ENCODE data around the gene ETS2. TPM values are rescaled to one million over a fixed set of nuclear protein-coding genes. Genes with fewer than 3 reads are reported as not detected.
A peak's percentile ranks its signal among the peaks of the same experiment; 100 is the strongest.

Gene ETS2
- total and polyA plus RNA-seq, 4 donors = 25.8 to 35.6 (median 31.9) TPM

GRCh38 chr21:38766987-38767722 is 38.6 kb upstream of the ETS2 start:
- Histone ChIP-seq H3K4me1 (ENCODE audit: control insufficient read depth, insufficient read depth, low read length) (no peaks in the 10 kb centered on the region), H3K27me3 (ENCODE audit: control insufficient read depth, insufficient read depth, low read length) (no peaks in the 10 kb centered on the region), H3K9me3 (ENCODE audit: control insufficient read depth, insufficient read depth, low read length) (no peaks in the 10 kb centered on the region), H3K4me3 (ENCODE audit: low read depth, low read length) (no peak overlapping the region), H3K36me3 (ENCODE audit: control insufficient read depth, insufficient read depth, low read length) (no peaks in the 10 kb centered on the region), H3K27ac (ENCODE audit: low read depth, low read length) (no peak overlapping the region)
- DNase-seq (ENCODE audit: low read depth in 4 of 6, low spot score in 6 of 6) = no peak
- 92% methylated on average over 10 of the region's 13 CpGs for WGBS (ENCODE audit: insufficient coverage)

GRCh38 chr21:38768471-38769063 is 37.2 kb upstream of the ETS2 start:
- Histone ChIP-seq H3K4me3 (ENCODE audit: low read depth, low read length) (no peak overlapping the region), H3K36me3 (ENCODE audit: control insufficient read depth, insufficient read depth, low read length) (no peaks in the 10 kb centered on the region), H3K27me3 (ENCODE audit: control insufficient read depth, insufficient read depth, low read length) (no peaks in the 10 kb centered on the region), H3K4me1 (ENCODE audit: control insufficient read depth, insufficient read depth, low read length) (no peaks in the 10 kb centered on the region), H3K9me3 (ENCODE audit: control insufficient read depth, insufficient read depth, low read length) (no peaks in the 10 kb centered on the region), H3K27ac (ENCODE audit: low read depth, low read length) (no peak overlapping the region)
- DNase-seq (ENCODE audit: low read depth in 4 of 6, low spot score in 6 of 6) = no peak
- WGBS (ENCODE audit: insufficient coverage) = 89% methylated on average over 7 of the region's 13 CpGs

DNA sequence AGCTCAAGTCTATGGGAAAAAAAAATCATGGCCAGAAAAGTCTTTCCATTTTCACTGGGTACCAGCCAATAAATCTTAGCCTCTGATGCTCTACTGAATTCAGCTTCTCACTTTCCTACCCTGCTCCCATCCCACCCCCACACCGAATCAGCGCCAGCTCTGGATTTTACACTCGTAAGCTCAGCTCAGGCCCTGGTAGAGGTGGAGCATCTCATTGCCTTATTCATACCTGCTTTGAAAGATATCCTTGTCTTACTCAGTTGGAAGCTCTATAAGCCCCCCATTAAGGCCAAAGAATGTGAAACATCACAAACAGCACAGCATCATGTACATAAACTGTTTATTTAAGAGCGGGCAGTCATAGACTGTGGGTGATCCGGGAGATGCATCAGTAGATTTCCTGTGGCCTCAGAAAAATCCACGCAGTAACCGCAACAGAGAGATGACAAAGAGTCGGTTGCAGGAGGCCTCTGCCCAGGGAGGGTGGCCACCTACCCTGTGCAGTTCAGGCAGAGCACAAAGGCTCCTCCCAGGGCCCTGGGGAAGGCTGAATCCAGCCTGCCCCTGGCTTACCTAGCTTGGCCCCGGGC is 36.4 kb upstream of the ETS2 start:
- Histone ChIP-seq H3K27ac (ENCODE audit: low read depth, low read length) (no peak overlapping the region), H3K36me3 (ENCODE audit: control insufficient read depth, insufficient read depth, low read length) (no peaks in the 10 kb centered on the region), H3K9me3 (ENCODE audit: control insufficient read depth, insufficient read depth, low read length) (no peaks in the 10 kb centered on the region), H3K4me3 (ENCODE audit: low read depth, low read length) (no peak overlapping the region), H3K27me3 (ENCODE audit: control insufficient read depth, insufficient read depth, low read length) (no peaks in the 10 kb centered on the region), H3K4me1 (ENCODE audit: control insufficient read depth, insufficient read depth, low read length) (no peaks in the 10 kb centered on the region)
- peak in 1 of 6 donors; percentile 15 for DNase-seq (ENCODE audit: low read depth in 4 of 6, low spot score in 6 of 6)
- 65% methylated on average over 6 of the region's 9 CpGs for WGBS (ENCODE audit: insufficient coverage)

- Histone ChIP-seq H3K36me3 (ENCODE audit: control insufficient read depth, insufficient read depth, low read length) (no peaks in the 10 kb centered on the region), H3K9me3 (ENCODE audit: control insufficient read depth, insufficient read depth, low read length) (no peaks in the 10 kb centered on the region), H3K27ac (ENCODE audit: low read depth, low read length) (no peak overlapping the region), H3K4me1 (ENCODE audit: control insufficient read depth, insufficient read depth, low read length) (no peaks in the 10 kb centered on the region), H3K27me3 (ENCODE audit: control insufficient read depth, insufficient read depth, low read length) (no peaks in the 10 kb centered on the region), H3K4me3 (ENCODE audit: low read depth, low read length) (no peak overlapping the region)
- DNase-seq (ENCODE audit: low read depth in 4 of 6, low spot score in 6 of 6) = no peak
- 86% methylated on average over 2 of the region's 4 CpGs for WGBS (ENCODE audit: insufficient coverage)
These were observed 35.1 kb upstream of the ETS2 start for GRCh38 chr21:38770660-38771059.

GRCh38 chr21:38771536-38771935 is 34.2 kb upstream of the ETS2 start:
- H3K4me1 ChIP-seq (ENCODE audit: control insufficient read depth, insufficient read depth, low read length) = no peaks in the 10 kb centered on the region
- no peak for DNase-seq (ENCODE audit: low read depth in 4 of 6, low spot score in 6 of 6)
- H3K9me3 ChIP-seq (ENCODE audit: control insufficient read depth, insufficient read depth, low read length) = no peaks in the 10 kb centered on the region
- no peaks in the 10 kb centered on the region for H3K27me3 ChIP-seq (ENCODE audit: control insufficient read depth, insufficient read depth, low read length)
- no peaks in the 10 kb centered on the region for H3K36me3 ChIP-seq (ENCODE audit: control insufficient read depth, insufficient read depth, low read length)
- no peak overlapping the region for H3K27ac ChIP-seq (ENCODE audit: low read depth, low read length)
- H3K4me3 ChIP-seq (ENCODE audit: low read depth, low read length) = no peak overlapping the region

DNA sequence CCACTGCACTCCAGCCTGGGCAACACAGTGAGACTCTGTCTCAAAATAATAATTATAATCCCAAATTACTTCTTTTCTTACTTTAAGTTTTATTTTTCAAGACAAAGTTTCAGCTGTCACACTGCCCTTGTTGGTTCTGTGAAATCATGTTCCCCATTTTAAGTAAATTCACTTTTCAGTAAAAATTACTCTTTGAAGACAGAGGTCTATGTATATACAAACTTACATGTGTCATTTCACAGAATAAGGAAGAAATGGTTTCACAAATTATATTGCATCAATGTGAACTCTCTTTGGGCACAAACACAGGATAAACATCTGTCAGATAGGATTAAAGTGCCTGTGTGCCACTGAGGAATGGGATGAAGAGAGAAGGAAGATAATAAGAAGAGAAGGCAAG is 33.1 kb upstream of the ETS2 start:
- no peaks in the 10 kb centered on the region for H3K36me3 ChIP-seq (ENCODE audit: control insufficient read depth, insufficient read depth, low read length)
- H3K9me3 ChIP-seq (ENCODE audit: control insufficient read depth, insufficient read depth, low read length) = no peaks in the 10 kb centered on the region
- H3K4me3 ChIP-seq (ENCODE audit: low read depth, low read length) = no peak overlapping the region
- H3K27ac ChIP-seq (ENCODE audit: low read depth, low read length) = no peak overlapping the region
- no peak for DNase-seq (ENCODE audit: low read depth in 4 of 6, low spot score in 6 of 6)
- no peaks in the 10 kb centered on the region for H3K4me1 ChIP-seq (ENCODE audit: control insufficient read depth, insufficient read depth, low read length)
- H3K27me3 ChIP-seq (ENCODE audit: control insufficient read depth, insufficient read depth, low read length) = no peaks in the 10 kb centered on the region

DNA sequence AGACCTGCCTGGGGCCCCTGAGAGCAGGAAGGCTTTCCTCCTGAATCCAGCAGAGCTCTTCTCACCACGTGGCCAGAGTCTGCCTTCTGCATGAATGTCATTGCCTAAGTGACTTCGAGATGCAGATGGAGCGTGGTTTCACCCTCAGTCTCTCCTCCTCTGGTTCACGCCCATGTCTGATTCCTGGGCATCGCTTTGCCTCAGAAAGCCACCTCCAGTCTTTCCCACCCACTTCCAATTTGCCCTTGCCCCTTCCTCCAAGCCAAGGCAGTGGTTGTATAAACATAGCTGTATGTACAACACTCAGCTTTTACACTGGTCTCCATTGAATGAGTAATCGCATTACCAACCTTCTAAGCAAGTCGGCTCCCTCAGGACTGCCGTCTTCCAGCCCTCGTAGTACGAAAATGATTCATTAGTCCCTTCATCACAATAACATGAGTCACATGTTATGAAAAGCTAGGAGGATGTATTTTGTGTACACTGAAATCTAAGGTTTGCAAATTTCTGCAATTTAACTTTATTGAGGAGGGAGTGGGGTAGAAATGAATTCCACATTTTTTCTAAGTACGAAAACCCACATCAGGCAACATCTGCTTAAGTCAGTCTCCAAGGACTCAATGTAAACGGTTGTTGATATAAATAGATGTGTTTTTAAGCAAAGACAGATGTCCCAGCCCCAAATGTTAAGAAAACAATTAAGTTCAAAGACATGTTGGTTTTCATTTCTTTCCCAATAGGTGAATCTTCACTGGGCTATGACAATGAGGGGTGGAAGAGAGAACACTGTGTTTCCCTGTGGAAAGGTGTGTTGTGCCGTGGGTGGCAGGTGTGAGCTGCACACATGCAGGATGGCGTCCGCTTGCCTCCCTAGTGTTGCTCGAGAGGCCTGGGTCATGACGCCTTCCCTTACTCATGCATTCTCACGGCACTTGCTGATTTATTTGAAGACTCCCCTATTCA is 32.3 kb upstream of the ETS2 start:
- Histone ChIP-seq H3K27me3 (ENCODE audit: control insufficient read depth, insufficient read depth, low read length) (no peaks in the 10 kb centered on the region), H3K4me1 (ENCODE audit: control insufficient read depth, insufficient read depth, low read length) (no peaks in the 10 kb centered on the region), H3K9me3 (ENCODE audit: control insufficient read depth, insufficient read depth, low read length) (no peaks in the 10 kb centered on the region), H3K27ac (ENCODE audit: low read depth, low read length) (no peak overlapping the region), H3K4me3 (ENCODE audit: low read depth, low read length) (no peak overlapping the region), H3K36me3 (ENCODE audit: control insufficient read depth, insufficient read depth, low read length) (no peaks in the 10 kb centered on the region)
- 75% methylated on average over 5 of the region's 18 CpGs for WGBS (ENCODE audit: insufficient coverage)
- peak in 1 of 6 donors; percentile 20 for DNase-seq (ENCODE audit: low read depth in 4 of 6, low spot score in 6 of 6)

- Histone ChIP-seq H3K27me3 (ENCODE audit: control insufficient read depth, insufficient read depth, low read length) (no peaks in the 10 kb centered on the region), H3K27ac (ENCODE audit: low read depth, low read length) (no peak overlapping the region), H3K9me3 (ENCODE audit: control insufficient read depth, insufficient read depth, low read length) (peaks cover 3% of the 10 kb centered on the region), H3K4me1 (ENCODE audit: control insufficient read depth, insufficient read depth, low read length) (no peaks in the 10 kb centered on the region), H3K4me3 (ENCODE audit: low read depth, low read length) (no peak overlapping the region), H3K36me3 (ENCODE audit: control insufficient read depth, insufficient read depth, low read length) (no peaks in the 10 kb centered on the region)
- 82% methylated on average over 3 of the region's 5 CpGs for WGBS (ENCODE audit: insufficient coverage)
- DNase-seq (ENCODE audit: low read depth in 4 of 6, low spot score in 6 of 6) = no peak
These were observed 31.6 kb upstream of the ETS2 start for GRCh38 chr21:38774152-38774551.

DNA sequence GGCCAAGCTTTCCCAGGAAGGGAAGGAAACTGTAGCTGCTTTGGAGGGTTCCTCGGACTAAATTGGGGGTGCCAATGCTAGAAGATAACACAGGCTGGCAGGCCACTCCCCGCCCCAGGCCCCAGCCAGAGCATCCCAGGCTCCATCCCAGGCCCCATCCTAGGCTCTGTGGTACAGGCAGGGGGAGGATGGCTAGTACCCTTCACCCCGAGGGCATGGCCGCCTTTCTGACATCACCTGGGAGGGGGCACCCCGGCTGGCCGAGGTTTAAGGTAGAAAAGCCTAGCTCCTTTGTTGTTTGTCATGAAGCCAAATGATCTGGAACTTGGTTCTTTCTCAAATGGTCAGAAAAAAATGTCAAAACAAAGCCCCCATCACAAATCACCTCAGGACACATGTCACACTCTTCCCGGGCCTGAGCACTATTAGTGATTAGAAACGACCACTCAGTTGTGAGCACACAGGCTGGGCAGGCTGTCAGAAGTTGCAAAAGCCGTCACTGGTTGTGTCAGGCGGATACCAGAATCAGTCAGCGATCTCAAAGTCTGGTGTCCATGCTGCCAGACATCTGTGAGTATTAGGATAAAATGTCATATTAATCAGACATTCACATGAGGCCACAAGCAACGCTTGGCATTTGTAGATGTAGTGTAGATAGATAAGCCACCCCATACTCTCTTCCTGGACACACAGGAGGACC is 31.0 kb upstream of the ETS2 start:
- Histone ChIP-seq H3K27me3 (ENCODE audit: control insufficient read depth, insufficient read depth, low read length) (no peaks in the 10 kb centered on the region), H3K4me3 (ENCODE audit: low read depth, low read length) (no peak overlapping the region), H3K4me1 (ENCODE audit: control insufficient read depth, insufficient read depth, low read length) (no peaks in the 10 kb centered on the region), H3K27ac (ENCODE audit: low read depth, low read length) (no peak overlapping the region), H3K36me3 (ENCODE audit: control insufficient read depth, insufficient read depth, low read length) (no peaks in the 10 kb centered on the region), H3K9me3 (ENCODE audit: control insufficient read depth, insufficient read depth, low read length) (peaks cover 3% of the 10 kb centered on the region)
- 84% methylated on average over 6 of the region's 12 CpGs for WGBS (ENCODE audit: insufficient coverage)
- DNase-seq (ENCODE audit: low read depth in 4 of 6, low spot score in 6 of 6) = no peak
